ENCODE results near the gene LHFPL2.
A peak's percentile ranks its signal among the peaks of the same experiment; 100 is the strongest.

Gene LHFPL2

DNA sequence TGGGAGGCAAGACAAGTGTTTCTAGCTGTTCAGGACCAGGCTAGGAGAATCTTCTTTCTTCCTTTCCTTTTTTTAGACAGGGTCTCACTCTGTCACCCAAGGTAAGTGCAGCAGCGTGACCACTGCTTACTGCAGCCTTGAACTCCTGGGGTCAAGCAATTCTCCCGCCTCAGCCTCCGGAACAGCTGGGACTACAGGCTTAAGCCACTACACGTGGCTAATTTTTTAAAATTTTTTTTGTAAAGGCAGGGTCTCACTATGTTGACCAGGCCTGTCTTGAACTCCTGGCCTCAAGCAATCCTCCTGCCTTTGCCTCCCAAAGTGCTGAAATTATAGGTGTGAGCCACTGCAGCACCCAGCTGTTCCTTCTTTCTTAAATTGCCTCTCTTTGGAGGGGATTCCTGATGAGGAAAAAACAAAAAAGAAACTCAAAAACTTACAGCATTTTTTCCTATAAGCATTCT, 53.1 kb downstream of the LHFPL2 start:
- no peak for DNase-seq (ENCODE audit: low read depth)

DNA sequence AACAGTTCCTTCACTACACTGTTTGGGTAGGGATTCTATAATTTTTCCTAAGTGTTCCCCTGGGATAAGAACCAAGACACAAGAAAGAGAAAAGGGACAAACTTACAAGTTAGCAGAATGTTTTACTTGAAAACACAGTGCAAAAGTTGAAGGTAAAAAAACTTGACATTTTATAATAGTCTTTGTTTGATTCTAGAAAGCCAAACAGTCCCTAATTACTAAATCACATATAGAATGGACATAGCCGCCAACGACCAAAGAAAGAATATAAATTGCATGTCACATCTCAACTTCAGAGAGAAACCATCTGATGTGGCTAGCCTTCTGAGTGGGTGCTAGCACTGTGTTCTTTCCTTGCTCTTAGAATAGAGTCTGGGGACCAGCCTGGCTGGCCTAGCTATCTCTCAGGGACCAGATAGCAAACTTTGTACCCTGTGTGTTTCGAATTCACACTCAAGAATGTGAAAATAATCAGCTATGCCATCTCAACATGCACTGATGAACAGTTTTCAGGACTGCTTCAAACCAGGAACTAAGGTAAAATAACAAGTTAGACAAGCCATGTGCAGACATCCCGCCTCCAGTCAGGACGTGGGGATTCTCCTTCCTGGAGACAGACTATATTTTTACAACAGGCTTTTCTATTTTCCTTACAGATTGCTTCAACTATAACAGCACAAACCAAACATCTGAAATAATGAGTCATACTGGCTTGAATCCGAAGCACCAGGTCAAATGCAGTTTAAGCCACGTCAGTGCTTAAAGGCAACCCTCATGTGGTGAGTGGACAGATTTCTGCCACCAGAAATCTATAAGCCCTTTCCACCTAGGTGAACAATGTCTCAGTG, 53.7 kb downstream of the LHFPL2 start:
- DNase-seq (ENCODE audit: low read depth), result peak; percentile 94

DNA sequence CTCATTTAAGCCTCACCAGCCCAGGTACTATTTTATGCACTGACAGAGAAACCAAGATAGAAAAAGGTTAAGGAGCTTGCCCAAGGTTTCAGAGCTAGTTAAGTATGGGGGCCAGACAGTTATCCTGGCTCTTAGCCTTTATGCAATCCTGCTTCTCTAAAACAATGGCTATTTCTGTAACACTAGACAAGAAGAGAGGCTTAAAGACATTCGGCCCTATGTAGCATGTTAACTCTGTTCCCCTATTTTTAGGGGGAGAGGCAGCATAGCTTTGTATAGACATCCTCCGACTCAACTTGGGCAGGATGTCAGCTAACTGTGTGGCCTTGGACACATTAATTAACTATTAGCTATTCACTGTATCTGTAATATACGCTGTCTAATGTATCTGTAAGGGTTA, 54.6 kb downstream of the LHFPL2 start:
- DNase-seq (ENCODE audit: low read depth), result no peak

DNA sequence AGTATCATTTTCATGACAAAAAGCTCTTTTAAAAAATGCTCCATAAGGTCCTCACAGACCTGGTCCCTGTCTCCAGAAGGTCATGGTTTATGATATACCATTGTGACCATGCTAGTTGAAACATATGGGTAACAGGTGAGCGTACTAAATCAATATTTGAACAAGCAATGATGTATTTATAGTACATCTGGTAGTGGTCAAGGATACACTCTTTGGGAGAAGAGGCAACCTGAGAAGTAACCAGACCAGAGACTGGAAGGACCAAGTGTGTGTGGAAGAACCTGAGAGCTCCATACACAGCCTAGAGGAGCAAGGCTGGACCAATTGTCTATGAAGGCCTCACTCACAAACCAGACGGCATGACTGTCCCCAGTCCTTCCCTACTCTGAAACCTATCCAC, 55.1 kb downstream of the LHFPL2 start:
- DNase-seq (ENCODE audit: low read depth), result no peak

DNA sequence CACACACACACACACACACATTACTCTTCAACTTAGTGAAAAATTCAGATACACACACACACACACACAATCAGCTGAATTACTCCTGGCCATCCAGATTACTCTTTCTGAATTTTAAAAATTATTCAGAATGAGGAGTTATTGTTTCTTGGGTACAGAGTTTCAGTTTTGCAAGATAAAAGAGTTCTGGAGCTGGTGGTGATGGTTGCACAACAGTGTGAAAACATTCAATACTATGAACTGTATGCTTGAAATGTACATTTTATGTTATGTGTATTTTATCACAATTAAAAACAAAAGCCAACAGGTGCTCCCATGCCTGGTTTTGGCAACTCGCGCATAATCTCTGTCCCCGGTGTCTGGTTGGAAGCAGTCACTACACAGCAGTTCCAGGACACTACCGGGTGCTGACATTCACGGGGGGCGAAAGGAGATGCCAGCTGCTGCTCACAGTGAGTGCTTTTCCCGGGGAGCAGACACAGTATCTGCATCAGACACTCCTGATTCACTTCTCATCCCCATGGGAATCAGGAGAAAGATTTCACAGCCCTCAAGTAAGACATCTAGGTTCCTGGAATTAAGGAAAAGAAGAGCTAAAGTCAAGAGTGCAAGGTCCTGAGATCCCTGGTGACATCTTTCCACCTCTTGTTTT, 55.7 kb downstream of the LHFPL2 start:
- DNase-seq (ENCODE audit: low read depth), result no peak

DNA sequence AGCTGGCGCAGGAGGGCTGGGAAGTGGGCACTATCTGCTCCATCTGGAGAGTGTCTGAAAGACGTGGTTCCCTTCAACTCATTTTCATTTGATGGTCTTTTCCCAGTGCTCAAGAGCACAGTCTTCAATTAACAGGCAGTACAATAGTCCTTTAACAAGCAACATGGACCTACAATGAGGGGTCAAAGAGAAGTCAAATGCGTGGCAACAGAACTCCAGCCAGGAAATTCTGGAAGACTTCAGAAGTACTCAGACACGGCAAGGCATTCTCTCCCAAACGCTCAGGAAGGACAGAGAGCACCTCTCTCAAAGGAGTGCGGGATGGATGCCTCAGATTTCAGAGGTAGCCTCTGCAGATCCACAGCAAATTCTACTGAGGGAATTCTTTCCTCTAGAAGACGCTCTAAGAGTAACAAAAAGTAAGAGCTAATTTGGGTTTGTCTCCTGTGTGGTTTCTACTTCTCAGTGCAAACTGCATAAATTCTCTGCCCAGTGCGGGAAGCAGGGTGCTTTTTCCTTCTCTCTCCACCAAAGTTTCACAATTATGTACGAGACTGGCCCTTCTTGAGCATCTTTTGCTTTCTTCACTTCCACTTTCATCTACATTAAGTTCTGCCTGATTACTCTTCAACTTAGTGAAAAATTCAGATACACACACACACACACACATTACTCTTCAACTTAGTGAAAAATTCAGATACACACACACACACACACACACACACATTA, 56.4 kb downstream of the LHFPL2 start:
- no peak for DNase-seq (ENCODE audit: low read depth)

DNA sequence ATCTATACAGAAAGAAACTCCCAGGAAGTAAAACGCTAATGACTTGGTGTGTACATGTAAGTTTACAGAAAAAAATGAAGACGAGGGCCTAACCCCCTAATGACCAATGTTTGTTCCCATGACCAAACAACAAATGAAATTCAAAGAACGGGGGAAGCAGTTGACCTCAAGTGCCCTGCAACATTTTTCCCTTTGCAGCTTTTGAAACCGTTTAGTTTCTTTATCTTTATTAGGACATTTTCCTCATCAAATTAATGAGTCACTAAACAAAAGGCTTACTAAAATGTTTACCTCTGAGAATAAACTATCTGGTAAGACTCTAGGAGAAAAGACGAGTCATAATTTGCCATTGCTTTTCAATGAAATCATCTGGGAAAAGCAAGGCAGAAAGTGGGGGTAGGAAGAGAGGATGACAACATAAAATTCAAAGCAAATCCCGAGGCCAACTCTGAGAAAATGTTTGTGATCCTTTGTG, 57.4 kb downstream of the LHFPL2 start:
- no peak for DNase-seq (ENCODE audit: low read depth)

DNA sequence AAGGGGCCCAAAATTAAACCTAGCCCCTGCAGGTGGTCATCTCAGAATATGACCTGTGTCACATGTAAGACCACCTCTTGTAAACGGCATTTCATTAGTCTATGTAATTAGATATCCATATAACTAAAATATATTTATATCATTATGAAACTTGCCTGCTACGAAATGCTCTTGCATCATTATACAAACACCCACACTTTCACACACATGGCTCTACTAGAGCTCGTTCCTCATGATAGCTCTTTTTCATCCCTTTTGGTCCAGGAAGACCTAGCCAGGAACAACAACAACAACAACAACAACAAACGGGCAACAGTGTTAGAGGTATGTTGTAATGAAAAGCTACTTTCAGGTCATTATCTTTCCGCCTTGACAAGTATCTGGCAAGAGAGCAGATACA, 58.6 kb downstream of the LHFPL2 start:
- no peak for DNase-seq (ENCODE audit: low read depth)

DNA sequence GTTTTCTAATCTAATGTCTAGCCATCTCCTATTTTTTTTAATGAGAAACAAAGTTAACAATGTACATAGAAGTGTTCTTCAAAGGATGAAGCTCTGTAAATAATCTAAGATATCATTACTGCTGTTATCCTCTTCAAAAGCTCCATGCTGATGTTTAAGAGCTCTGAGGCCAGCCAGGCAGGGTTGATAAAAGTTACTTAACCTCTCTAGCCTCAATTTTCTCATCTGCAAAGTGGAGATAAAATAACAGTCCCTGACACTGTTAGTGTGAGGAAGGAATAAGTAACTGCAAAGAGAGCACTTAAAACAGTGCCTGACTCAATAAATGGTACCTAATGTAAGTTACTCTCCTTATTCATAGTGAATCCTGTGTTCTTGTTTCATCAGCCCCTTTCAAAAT, 60.1 kb downstream of the LHFPL2 start:
- DNase-seq (ENCODE audit: low read depth), result no peak

DNA sequence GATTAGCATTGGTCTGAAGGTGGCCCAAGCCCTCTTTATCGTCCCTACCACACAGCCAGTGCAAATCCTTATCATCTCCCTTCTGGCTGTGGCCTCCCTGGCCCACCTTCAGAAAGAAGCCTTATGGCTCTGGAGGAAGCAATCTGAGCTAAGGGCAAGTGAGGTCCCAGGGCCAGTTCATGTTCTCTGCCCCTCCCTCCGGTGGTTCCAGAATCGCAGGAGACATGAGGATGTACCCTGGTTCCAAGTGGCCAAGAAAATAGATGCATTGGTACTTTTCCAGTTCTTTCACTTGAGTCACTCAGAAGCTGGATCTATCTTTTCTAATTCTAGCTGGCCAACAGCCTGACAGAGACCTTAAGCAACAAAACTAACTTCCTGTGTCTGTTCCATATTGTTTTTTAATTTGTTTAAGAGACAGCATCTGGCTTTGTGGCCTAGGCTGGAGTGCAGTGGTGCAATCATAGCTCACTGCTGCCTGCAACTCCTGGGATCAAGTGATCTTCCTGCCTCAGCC, 60.7 kb downstream of the LHFPL2 start:
- no peak for DNase-seq (ENCODE audit: low read depth)

DNA sequence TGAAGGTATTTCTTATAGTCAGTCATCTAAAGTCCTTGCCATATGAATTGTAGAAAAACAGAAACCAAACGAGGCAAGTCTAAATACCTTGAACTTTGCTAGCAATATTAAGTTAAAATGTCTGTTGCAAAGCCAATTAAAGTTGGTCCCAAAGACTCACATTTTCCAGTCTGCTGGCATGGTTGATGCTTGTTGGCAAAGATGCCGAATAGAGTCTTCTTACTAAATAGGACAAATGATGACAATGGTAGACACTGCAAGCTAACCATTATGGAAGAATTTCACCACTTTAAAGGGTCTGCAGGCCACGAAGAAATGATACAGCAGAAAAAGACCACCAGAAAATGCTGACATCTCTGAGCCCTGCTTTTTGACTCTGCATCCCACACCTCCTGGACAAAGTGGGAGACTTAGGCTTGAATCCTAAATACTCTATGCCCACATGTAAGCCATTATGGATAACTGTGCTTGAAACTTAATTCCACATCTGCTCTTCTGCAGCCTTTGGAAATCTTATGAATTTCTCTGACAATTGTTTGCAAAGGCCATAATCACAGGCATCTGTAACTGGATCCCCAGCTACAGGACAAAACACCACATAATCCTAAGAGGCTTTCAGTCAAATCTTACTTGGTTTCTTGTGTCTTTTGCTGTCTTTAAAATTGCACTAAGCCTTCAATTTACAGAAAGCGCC, 61.3 kb downstream of the LHFPL2 start:
- DNase-seq (ENCODE audit: low read depth), result no peak

DNA sequence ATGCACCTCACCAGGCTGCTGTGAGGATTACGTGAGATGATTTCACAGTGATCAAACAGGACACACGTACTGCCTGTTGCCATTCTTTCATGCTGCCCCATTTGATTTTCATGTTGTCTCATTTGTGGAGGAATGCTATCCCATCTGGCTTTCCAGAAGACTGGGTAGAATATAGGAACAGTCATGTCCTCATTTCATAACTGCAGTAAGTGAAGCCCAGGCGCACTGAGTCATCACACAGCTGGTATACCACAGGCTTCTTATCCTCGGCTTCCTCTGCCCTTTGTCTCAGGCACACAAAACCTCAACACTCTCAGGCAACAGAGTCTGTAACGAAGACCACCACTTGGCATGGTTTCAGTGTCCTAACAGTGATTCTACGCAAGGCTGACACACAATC, 62.3 kb downstream of the LHFPL2 start:
- DNase-seq (ENCODE audit: low read depth), result peak; percentile 98

DNA sequence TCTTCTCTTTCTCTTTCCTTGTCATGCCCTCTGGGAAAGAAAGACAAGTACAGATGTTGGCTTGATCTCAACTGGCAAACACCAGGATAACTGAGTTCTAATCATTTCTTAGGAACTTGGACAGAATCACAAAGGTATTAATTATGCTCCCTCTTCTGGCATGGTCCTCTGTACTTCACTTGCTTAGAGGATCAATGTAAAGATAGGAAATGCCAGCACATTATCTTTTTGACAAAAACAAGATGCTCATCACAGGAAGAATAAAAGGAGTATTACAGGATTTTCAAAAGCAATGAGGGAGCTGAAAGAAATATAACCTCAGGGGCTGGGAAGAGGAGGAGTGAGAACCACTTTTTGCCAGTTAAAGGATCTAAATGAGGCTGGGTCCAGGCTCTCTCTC, 70.6 kb downstream of the LHFPL2 start:
- DNase-seq (ENCODE audit: low read depth), result no peak

DNA sequence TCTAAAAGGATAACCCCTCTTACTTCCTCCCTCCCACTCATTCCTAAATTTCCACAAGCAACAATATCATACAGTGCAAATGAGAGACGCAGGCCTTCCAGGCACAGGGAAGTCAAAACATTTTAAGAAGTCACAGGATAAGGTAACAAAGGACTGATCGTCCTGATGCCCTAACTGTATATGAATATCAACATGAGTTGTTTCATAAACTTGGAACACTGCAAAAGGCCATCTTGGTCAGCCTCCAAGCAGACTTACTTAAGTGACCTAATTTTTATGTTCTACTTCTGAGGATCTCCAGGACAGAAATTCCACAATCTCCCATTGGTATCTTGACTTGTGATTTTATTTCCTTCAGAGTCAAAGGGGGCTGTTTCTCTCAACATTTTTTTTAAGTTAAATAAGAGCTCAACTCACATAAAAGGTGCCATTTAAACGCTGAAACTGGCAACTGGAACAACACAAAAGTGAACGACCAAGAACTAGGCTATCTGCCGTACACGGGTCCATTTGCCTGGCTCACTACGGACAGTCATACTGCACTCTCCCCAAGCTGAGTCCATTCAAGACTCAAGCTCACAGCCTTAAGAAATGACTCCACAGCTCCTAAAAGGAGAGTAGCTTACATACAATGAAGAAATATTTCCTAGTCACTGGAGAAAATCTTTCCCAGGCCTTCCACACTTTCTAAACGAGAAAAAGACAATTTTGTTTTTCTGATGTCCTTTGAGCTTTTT, 71.3 kb downstream of the LHFPL2 start:
- no peak for DNase-seq (ENCODE audit: low read depth)

DNA sequence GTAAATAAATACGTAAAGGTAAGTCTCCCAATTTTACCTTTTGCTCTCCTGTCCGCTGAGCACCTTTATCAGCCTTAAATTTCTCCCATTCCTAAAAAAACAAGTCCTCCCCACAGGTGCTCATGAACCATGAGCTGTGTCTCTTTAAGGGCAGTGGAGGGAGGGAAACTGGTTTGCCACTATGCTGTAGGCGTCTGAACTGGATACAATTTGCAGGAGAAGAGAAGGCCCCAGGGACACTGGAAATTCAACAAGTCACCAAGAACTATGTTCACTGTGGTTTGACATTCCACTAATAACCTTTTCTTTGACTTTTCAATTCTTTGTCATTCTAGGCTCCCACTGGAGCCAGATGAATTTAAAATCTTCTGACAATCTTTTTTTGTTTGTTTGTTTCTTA, 72.2 kb downstream of the LHFPL2 start:
- DNase-seq (ENCODE audit: low read depth), result no peak

DNA sequence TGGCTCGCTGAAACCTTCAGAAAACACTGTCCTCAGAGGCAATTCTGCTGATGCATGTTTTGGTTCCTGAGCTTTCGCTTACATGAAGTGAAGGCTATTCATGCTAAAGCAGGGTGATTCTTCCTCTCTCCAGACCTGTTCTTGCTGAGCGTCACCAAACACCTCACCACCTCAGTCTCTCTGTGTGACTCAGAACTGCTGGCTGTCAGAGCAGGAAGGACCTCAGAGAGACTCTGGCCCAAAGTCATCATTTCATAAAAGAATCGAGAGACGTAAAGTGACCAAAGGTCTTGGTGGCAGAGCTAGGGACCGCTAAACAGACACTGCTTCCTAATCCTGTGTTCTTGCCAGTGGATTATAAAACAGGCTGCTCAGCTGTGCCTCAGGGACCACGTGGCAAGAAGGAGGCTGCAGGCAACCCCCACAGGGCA, 73.8 kb downstream of the LHFPL2 start:
- no peak for DNase-seq (ENCODE audit: low read depth)

DNA sequence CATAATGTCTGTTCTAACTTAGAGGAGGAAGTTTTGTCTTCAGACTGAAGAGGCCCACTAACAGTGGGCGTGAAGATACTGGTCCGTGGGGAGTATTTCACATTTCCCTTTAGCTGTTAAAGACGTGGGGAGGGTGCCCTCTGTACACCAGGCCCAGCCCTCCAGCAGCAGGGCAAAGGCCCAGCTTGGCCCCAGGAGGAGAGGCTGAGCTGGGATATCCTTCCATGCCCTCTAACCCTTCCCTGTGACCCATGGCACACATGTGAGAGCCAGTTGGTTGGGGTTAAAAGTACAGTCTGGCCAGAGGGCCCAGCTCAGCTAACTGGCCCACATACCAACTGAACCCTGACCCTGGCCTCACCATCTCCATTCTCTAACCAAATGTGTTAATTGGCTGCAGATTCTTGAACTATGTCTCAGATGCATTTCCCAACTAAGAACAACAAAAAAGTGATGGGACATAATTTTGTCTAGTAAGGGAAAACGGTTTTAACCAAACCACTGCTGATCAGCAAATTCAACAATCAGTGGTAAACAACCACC, 74.4 kb downstream of the LHFPL2 start:
- DNase-seq (ENCODE audit: low read depth), result no peak

DNA sequence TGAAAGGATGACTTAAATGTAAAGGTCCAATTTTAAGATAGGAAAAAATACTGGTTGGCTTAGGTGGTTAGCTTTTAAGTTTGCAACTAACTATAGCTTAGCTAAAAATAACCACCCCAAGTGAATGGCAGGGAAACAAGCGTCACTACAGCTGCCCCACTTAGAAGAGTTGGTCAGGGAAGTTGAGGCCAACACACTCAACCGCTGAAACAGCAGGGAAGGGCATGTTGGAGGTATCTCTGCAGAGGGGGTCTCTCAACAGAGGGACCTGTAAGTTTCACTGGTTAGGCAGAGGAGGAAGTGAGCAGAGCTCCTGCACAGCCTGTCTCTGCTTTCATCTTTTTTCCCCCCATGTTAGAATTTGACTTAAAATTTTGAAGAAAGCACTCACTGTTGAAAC, 75.3 kb downstream of the LHFPL2 start:
- DNase-seq (ENCODE audit: low read depth), result no peak

DNA sequence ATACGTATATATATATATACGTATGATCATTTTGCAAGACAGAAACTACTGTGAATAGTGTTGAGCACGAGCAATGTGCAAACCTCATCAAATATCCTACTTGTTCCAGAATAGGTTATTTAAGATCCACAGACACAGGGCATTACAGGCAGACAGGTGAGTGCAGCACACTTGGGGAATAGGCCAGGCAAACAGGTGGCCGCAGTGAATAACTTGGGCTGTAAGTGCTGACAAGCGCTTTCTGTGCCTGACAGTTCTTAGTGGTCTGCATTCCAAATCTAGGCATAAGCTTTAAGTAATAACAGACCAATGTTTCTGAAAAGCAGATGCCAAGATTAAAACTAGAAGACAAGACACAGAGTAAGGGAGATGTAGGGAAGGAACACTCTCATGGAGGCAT, 77.9 kb downstream of the LHFPL2 start:
- DNase-seq (ENCODE audit: low read depth), result no peak

DNA sequence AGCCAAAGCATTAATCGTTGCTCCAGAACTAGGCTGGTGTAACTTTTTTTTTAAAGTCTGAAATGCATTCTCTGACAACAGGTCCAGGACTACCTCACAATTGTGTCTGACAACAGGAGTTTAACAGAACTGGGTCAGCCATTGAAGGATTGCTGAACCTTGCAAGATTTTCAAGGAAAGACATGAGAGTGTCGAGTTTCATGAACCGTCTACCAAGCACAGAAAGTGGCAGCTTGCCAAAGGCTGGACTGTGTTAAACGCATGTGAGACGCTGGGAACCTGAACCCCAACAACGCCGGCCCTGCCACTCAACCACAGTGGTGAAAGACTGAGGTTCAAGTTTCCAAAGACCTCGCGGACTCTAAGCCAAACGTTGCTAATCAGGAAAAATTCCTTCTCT, 79.1 kb downstream of the LHFPL2 start:
- DNase-seq (ENCODE audit: low read depth), result no peak

DNA sequence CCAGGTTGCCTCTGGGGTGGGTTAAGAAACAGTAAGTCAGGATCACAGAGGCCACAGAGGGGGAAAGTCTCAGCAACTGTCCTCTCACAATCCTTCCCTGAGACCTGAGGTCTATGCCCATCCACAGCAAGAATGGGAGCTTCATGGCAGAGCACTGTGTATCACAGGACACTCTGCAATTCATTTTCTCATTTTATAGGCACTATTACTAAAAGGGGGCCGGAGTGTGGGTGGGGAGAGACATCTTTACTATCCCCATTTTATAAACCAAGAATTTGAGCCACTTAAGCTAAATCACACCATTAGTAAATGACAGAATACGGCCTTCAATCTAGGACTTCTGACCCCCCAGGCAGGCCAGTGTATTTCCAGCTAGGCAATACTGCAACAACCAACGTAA, 79.9 kb downstream of the LHFPL2 start:
- DNase-seq (ENCODE audit: low read depth), result no peak
